Measurements from ENCODE around the gene CLTB.

The CLTB gene

GRCh38 chr5:176381979-176382378 is 34.4 kb downstream of the CLTB start:
- DNase-seq (ENCODE audit: low spot score): no peak

GRCh38 chr5:176381423-176381822 is 34.9 kb downstream of the CLTB start:
- DNase-seq (ENCODE audit: low spot score): no peak

- peak; percentile 55 for DNase-seq (ENCODE audit: low spot score)
Observed at GRCh38 chr5:176379881-176380280, 36.5 kb downstream of the CLTB start.

- no peak for DNase-seq (ENCODE audit: low spot score)
Observed at GRCh38 chr5:176373100-176373818, 43.1 kb downstream of the CLTB start.

GRCh38 chr5:176371621-176372539 is 44.5 kb downstream of the CLTB start:
- no peak for DNase-seq (ENCODE audit: low spot score)

- DNase-seq (ENCODE audit: low spot score): no peak
Observed at GRCh38 chr5:176369934-176370711, 46.2 kb downstream of the CLTB start.

- DNase-seq (ENCODE audit: low spot score): no peak
Observed at GRCh38 chr5:176368726-176369125, 47.6 kb downstream of the CLTB start.

GRCh38 chr5:176366232-176366894 is 50.0 kb downstream of the CLTB start:
- no peak for DNase-seq (ENCODE audit: low spot score)

- DNase-seq (ENCODE audit: low spot score): peak; percentile 43
Observed at GRCh38 chr5:176365351-176366231, 50.7 kb downstream of the CLTB start, which contains the start of gene ARL10. ARL10 (plus strand) TSS chr5:176365487; CDS start chr5:176365564, 77 bp downstream.

- DNase-seq (ENCODE audit: low spot score): no peak
Observed at GRCh38 chr5:176364765-176365350, 51.5 kb downstream of the CLTB start.

- DNase-seq (ENCODE audit: low spot score): peak; percentile 36
Observed at GRCh38 chr5:176362233-176362490, 54.2 kb downstream of the CLTB start.

GRCh38 chr5:176361437-176362232 is 54.7 kb downstream of the CLTB start, which contains the start of gene KIAA1191:
KIAA1191 (minus strand) TSS chr5:176361764; CDS start chr5:176359508, 2,256 bp downstream.
- DNase-seq (ENCODE audit: low spot score): peak; percentile 95

GRCh38 chr5:176360894-176361436 is 55.4 kb downstream of the CLTB start:
- DNase-seq (ENCODE audit: low spot score): no peak

GRCh38 chr5:176359658-176360057 is 56.7 kb downstream of the CLTB start:
- DNase-seq (ENCODE audit: low spot score): no peak

- no peak for DNase-seq (ENCODE audit: low spot score)
Observed at GRCh38 chr5:176356179-176356566, 60.2 kb downstream of the CLTB start.

- DNase-seq (ENCODE audit: low spot score): no peak
Observed at GRCh38 chr5:176355400-176356178, 60.8 kb downstream of the CLTB start.

GRCh38 chr5:176353533-176353932 is 62.8 kb downstream of the CLTB start:
- DNase-seq (ENCODE audit: low spot score): no peak

- DNase-seq (ENCODE audit: low spot score): no peak
Observed at GRCh38 chr5:176352116-176352878, 64.0 kb downstream of the CLTB start.
